Measurements from ENCODE around the gene LHX1. TPM values are rescaled to one million over a fixed set of nuclear protein-coding genes. Genes with fewer than 3 reads are reported as not detected.
A peak's percentile ranks its signal among the peaks of the same experiment; 100 is the strongest.

LHX1 gene
- total RNA-seq, 2 experiments from 2014 or later = 0.66 TPM; not detected in 1

DNA sequence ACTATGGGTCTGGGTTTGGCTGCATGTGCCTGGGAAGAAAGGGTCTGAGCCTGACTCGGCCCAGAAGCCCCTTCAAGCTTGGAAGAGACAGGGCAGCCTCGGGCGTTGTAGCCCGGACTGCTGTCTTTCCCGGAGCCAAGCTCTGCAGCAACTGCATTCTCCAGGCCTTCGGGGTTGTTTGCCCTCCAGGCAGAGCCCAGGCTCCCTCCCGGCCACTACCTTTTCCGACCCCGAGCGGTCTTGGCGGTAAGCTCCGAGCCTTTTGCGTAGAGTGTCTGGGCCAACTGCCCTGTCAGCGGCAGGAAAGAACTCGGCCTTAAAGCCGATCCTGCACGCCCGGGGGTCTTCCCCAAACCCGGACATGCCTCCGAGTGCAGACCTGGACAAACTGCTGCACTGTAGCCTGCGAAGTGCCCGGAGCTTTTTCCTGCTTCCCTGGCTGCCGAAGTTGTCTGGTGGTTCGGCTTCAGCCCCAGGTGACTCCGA lies 1.3 kb downstream of the LHX1 start:
- DNase-seq (no peak), ATAC-seq (no peak)
- CTCF ChIA-PET = interaction anchor here (1.0 kb wide), 1 partner anchor 109 kb away, joined by 3 read pairs; no protein-coding TSS in a partner anchor
- Mint-ChIP-seq H3K4me1 (peaks cover 42% of the 10 kb centered on the region), H3K9me3 (ENCODE audit: low read depth) (no peaks in the 10 kb centered on the region), H3K27ac (peak overlapping the region; percentile 29), H3K36me3 (peaks cover 4% of the 10 kb centered on the region), H3K27me3 (peaks cover 85% of the 10 kb centered on the region), H3K4me3 (no peak overlapping the region)

- Mint-ChIP-seq H3K4me3 (peak overlapping the region; percentile 10), H3K36me3 (peaks cover 4% of the 10 kb centered on the region), H3K4me1 (peaks cover 39% of the 10 kb centered on the region), H3K27me3 (peaks cover 84% of the 10 kb centered on the region), H3K27ac (peak overlapping the region; percentile 29), H3K9me3 (ENCODE audit: low read depth) (no peaks in the 10 kb centered on the region)
- DNase-seq (no peak), ATAC-seq (no peak)
- CTCF ChIA-PET = no interaction called here
Observed at GRCh38 chr17:36939052-36939801, 2.0 kb downstream of the LHX1 start.

DNA sequence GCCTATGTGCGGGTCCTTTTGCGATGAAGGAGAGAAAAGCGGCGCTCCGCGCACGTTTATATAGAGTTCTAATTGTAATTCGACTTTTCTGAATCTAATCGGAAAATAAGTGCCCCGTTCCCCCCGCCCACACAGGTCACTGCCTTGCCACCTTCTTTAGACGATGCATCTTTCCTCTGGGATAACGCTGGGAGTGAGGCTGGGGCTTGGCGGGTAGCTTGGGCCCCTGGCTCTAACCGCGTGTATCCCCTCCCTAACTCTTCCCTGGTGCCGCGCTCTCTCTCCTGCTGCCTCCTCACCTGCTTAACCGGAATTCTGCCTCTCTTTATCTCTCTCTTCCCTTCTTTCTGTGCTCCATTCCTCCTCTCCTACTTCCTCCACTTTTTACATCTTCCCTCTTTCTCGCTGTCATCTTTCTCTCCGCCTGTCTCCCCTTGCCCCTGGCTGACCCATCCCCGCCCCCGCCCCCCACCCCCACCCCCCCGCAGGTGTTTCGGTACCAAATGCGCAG lies 2.6 kb downstream of the LHX1 start:
- H3K36me3 Mint-ChIP-seq = peaks cover 4% of the 10 kb centered on the region
- no peak for ATAC-seq
- peaks cover 86% of the 10 kb centered on the region for H3K27me3 Mint-ChIP-seq
- H3K4me1 Mint-ChIP-seq = peaks cover 38% of the 10 kb centered on the region
- peak overlapping the region; percentile 23 for H3K4me3 Mint-ChIP-seq
- no peak overlapping the region for H3K27ac Mint-ChIP-seq
- H3K9me3 Mint-ChIP-seq (ENCODE audit: low read depth) = no peaks in the 10 kb centered on the region
- DNase-seq = no peak
- CTCF ChIA-PET = no interaction called here

DNA sequence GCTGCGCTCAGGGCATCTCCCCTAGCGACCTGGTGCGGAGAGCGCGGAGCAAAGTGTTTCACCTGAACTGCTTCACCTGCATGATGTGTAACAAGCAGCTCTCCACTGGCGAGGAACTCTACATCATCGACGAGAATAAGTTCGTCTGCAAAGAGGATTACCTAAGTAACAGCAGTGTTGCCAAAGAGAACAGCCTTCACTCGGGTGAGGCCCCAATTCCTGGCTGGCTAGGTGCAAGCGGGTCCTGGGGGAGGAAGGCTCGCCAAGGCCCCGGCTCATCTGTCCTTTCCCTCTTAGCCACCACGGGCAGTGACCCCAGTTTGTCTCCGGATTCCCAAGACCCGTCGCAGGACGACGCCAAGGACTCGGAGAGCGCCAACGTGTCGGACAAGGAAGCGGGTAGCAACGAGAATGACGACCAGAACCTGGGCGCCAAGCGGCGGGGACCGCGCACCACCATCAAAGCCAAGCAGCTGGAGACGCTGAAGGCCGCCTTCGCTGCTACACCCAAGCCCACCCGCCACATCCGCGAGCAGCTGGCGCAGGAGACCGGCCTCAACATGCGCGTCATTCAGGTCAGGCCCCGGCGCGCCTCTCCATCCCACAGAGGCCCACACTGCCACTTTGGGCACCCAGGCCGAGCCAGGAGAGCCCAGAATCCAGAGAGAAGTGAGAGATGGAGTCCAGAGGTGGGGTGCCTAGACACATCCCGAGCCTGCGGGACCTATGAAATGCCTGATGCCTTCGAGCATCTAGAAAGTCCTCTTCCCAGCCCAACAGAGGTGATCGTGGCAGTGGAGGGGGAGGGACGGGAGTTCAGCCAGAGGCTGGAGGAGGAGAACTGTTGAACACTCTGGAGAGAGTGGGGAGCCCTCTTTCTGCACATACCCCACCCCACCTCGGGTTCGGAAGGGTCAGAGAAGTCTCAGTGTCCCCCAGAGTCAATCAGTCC lies 3.3 kb downstream of the LHX1 start:
- Mint-ChIP-seq H3K4me3 (no peak overlapping the region), H3K9me3 (ENCODE audit: low read depth) (no peaks in the 10 kb centered on the region), H3K27me3 (peaks cover 86% of the 10 kb centered on the region), H3K27ac (no peak overlapping the region), H3K36me3 (peaks cover 4% of the 10 kb centered on the region), H3K4me1 (peaks cover 31% of the 10 kb centered on the region)
- DNase-seq = no peak
- ATAC-seq = no peak
- CTCF ChIA-PET = no interaction called here

DNA sequence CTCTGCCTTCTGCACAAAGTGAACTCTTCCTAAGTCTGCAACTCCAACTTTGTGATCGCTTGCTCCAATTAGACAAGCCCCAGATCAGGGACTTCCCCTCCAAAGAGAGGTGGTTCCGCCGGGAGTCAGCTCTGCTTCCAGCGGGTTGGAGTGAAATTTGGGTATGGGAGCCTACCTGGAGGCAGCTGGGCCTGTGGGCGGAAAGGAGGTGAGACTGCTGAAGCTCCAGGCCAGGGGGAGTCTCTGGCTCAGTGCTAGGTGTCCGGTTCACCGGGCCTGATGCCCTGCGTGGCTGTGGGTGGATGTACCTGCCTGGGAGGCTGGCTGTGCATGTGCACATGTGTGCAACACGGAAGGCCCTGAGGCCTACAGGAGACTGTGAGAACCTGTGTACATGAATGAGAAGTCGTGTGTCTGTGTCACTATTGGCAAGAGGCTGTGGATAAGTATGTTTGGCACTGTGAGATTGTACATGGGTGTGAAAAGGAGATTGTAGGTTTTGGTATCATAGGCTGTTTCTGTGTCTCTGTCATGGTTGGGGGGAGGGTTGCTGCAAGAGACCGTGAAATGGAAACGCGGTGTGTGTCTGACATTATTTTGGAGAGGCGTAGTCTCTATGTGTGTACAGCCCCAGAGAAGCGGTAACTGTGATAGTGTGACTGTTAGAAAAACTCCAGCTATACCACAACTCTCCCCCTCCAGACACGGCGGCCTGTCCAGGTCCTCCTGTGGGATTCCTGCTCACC lies 4.2 kb downstream of the LHX1 start:
- peak overlapping the region; percentile 22 for H3K27ac Mint-ChIP-seq
- DNase-seq (no peak), ATAC-seq (no peak)

GRCh38 chr17:36942019-36942599 lies 4.8 kb downstream of the LHX1 start:
- peaks cover 4% of the 10 kb centered on the region for H3K36me3 Mint-ChIP-seq
- H3K9me3 Mint-ChIP-seq (ENCODE audit: low read depth) = no peaks in the 10 kb centered on the region
- H3K4me1 Mint-ChIP-seq = peaks cover 25% of the 10 kb centered on the region
- DNase-seq (no peak), ATAC-seq (peak; percentile 26)
- peaks cover 87% of the 10 kb centered on the region for H3K27me3 Mint-ChIP-seq
- CTCF ChIA-PET = no interaction called here
- H3K27ac Mint-ChIP-seq = no peak overlapping the region
- H3K4me3 Mint-ChIP-seq = peak overlapping the region; percentile 1

More for the DNA sequence above, 4.2 kb downstream of the LHX1 start:
- Mint-ChIP-seq H3K27me3 (peaks cover 86% of the 10 kb centered on the region), H3K9me3 (ENCODE audit: low read depth) (no peaks in the 10 kb centered on the region), H3K4me3 (peak overlapping the region; percentile 1), H3K4me1 (peaks cover 27% of the 10 kb centered on the region), H3K36me3 (peaks cover 4% of the 10 kb centered on the region)
- CTCF ChIA-PET = no interaction called here

DNA sequence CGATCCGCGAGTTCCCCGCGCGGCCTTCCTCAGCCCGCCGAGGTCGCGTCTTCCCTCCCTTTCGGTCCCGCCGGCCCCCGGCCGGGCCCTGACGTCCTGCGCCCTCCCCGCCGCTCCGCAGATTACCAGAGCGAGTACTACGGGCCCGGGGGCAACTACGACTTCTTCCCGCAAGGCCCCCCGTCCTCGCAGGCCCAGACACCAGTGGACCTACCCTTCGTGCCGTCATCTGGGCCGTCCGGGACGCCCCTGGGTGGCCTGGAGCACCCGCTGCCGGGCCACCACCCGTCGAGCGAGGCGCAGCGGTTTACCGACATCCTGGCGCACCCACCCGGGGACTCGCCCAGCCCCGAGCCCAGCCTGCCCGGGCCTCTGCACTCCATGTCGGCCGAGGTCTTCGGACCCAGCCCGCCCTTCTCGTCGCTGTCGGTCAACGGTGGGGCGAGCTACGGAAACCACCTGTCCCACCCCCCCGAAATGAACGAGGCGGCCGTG lies 5.4 kb downstream of the LHX1 start:
- no peak overlapping the region for H3K4me3 Mint-ChIP-seq
- no peak for ATAC-seq

GRCh38 chr17:36943250-36944191 lies 6.2 kb downstream of the LHX1 start:
- CTCF ChIA-PET = no interaction called here
- DNase-seq (no peak), ATAC-seq (no peak)
- Mint-ChIP-seq H3K27ac (peak overlapping the region; percentile 28), H3K4me3 (no peak overlapping the region), H3K4me1 (peaks cover 21% of the 10 kb centered on the region), H3K36me3 (peaks cover 3% of the 10 kb centered on the region), H3K27me3 (peaks cover 84% of the 10 kb centered on the region), H3K9me3 (ENCODE audit: low read depth) (no peaks in the 10 kb centered on the region)

More for the DNA sequence above, 5.4 kb downstream of the LHX1 start:
- Mint-ChIP-seq H3K27ac (no peak overlapping the region), H3K9me3 (ENCODE audit: low read depth) (no peaks in the 10 kb centered on the region), H3K36me3 (peaks cover 4% of the 10 kb centered on the region), H3K27me3 (peaks cover 87% of the 10 kb centered on the region), H3K4me1 (peaks cover 19% of the 10 kb centered on the region)
- DNase-seq = no peak
- CTCF ChIA-PET = no interaction called here

- CTCF ChIA-PET = interaction anchor here (1.1 kb wide), 1 partner anchor 26 kb away, joined by 3 read pairs; no protein-coding TSS in a partner anchor
- H3K27ac Mint-ChIP-seq = no peak overlapping the region
- DNase-seq (no peak), ATAC-seq (no peak)
- peaks cover 21% of the 10 kb centered on the region for H3K4me1 Mint-ChIP-seq
- H3K9me3 Mint-ChIP-seq (ENCODE audit: low read depth) = no peaks in the 10 kb centered on the region
- peaks cover 4% of the 10 kb centered on the region for H3K36me3 Mint-ChIP-seq
- peaks cover 75% of the 10 kb centered on the region for H3K27me3 Mint-ChIP-seq
- H3K4me3 Mint-ChIP-seq = no peak overlapping the region
Observed at GRCh38 chr17:36944553-36944952, 7.3 kb downstream of the LHX1 start.

GRCh38 chr17:36945140-36945539 lies 7.9 kb downstream of the LHX1 start:
- peaks cover 27% of the 10 kb centered on the region for H3K4me1 Mint-ChIP-seq
- peaks cover 70% of the 10 kb centered on the region for H3K27me3 Mint-ChIP-seq
- H3K27ac Mint-ChIP-seq = no peak overlapping the region
- DNase-seq (no peak), ATAC-seq (no peak)
- H3K4me3 Mint-ChIP-seq = no peak overlapping the region
- H3K9me3 Mint-ChIP-seq (ENCODE audit: low read depth) = no peaks in the 10 kb centered on the region
- CTCF ChIA-PET = interaction anchor here (0.8 to 1.1 kb wide), 2 partner anchors 10 to 27 kb away, joined by 3 read pairs; no protein-coding TSS in a partner anchor
- peaks cover 9% of the 10 kb centered on the region for H3K36me3 Mint-ChIP-seq

DNA sequence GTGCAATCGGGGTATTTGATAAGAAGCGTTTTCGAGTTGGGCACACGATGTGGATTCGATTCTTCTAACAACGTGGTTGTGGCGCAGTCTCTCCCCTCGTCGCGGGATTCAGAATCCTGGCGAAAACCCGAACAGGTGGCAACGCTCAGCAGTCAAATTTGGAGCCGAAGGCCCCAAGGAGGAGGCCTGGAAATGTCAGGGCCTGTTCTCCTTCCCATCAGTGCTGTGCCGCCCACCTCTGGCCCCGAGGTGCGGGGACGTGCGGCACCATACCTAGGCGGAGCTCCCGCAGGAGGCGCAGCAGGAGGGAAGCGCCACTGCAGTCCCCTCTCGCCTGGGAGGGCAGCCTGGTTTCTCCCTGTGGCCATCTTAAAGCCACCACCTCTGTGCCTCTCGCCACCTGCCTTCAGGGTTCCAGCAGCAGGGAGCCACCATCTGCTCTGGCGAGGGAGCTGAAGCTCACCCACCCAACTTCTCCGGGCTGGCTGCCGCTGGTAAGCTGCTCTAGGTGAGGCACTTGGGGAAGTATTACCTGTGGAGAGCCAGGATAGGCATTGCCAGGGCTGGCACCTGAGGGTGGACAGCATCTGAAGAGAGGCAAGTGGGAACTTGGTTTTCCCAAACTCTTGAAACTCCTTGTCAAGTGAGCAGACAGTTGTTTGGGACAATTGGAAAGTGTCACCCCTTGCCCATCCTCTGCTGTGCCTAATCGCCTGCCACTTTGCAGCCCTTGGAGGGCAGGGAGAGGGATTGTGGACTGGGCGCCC lies 8.9 kb downstream of the LHX1 start:
- Mint-ChIP-seq H3K27me3 (peaks cover 60% of the 10 kb centered on the region), H3K4me3 (no peak overlapping the region), H3K27ac (no peak overlapping the region), H3K9me3 (ENCODE audit: low read depth) (no peaks in the 10 kb centered on the region), H3K36me3 (peaks cover 15% of the 10 kb centered on the region), H3K4me1 (peaks cover 37% of the 10 kb centered on the region)
- CTCF ChIA-PET = interaction anchor here (0.8 kb wide), 1 partner anchor 11 kb away, joined by 3 read pairs; no protein-coding TSS in a partner anchor
- DNase-seq (no peak), ATAC-seq (no peak)
